B cell (primary cell): ENCODE measurements around the gene CRYBG3. TPM values are rescaled to one million over a fixed set of nuclear protein-coding genes. Genes with fewer than 3 reads are reported as not detected.

Experiments
- ATAC-seq: fragments of 200-7000 bp; cut with Tn5 transposase; one replicate; pipeline ENCODE4 v1.10.0; 2021; ENCODE audit warnings: low read depth, mild to moderate bottlenecking, moderate number of reproducible peaks, moderate library complexity
- CTCF ChIA-PET: fragments of 350-600 bp; sonication (Branson Sonifier 250); formaldehyde crosslinking; loops from one replicate; lab custom pipeline; 2021; ENCODE audit warnings: antibody characterized with exemption, inconsistent platforms; lab: Charles Lee
- POLR2A ChIA-PET: fragments of 350-600 bp; sonication (Branson Sonifier 250); formaldehyde crosslinking; loops from one replicate; lab custom pipeline; 2021; ENCODE audit warnings: antibody characterized with exemption; lab: Charles Lee
- DNase-seq: peaks from one replicate; pipeline ENCODE4 v3.0.0; 2013
- H2AFZ ChIP-seq: 2 replicates; pipeline ENCODE4 v1.6.1; 2012; ENCODE audit warnings: mild to moderate bottlenecking, low read depth, low read length; ENCODE audit not compliant: insufficient read depth, poor library complexity, severe bottlenecking
- H3K27ac ChIP-seq, 2 donors: 1 replicate in 1 of 2; 2 replicates in 1 of 2; pipeline ENCODE4 v1.5.1; 2012 to 2013; ENCODE audit warnings: low read length in 2 of 2, mild to moderate bottlenecking in 2 of 2, moderate library complexity in 1 of 2
- H3K27me3 ChIP-seq, 4 experiments: fragments of 200-600 bp in 1 of 4; sonication (generic) in 1 of 4; replicated peaks in 1 of 4; 1 replicate in 2 of 4; 2 replicates in 2 of 4; pipeline versions ENCODE4 v1.6.1 to v1.7.0; 2013 to 2016; ENCODE audit warnings: low read length in 3 of 4, mild to moderate bottlenecking in 2 of 4, mixed read lengths in 1 of 4, moderate library complexity in 1 of 4; ENCODE audit not compliant: insufficient read depth in 4 of 4, control insufficient read depth in 3 of 4; ENCODE audit errors: control extremely low read depth in 1 of 4
- H3K36me3 ChIP-seq, 2 experiments: replicated peaks in 1 of 2; 1 replicate in 1 of 2; 2 replicates in 1 of 2; pipeline versions ENCODE4 v1.6.1 to v1.7.1; 2013; ENCODE audit warnings: low read length in 1 of 2; ENCODE audit not compliant: insufficient read depth in 2 of 2, control insufficient read depth in 1 of 2; ENCODE audit errors: control extremely low read depth in 1 of 2, extremely low read depth in 1 of 2
- H3K4me1 ChIP-seq, 2 donors: fragments of 200-600 bp in 1 of 2; sonication (generic) in 1 of 2; 1 replicate in 1 of 2; 2 replicates in 1 of 2; pipeline versions ENCODE4 v1.5.1 to v1.6.1; 2013 to 2017; ENCODE audit warnings: low read length in 2 of 2; ENCODE audit not compliant: control insufficient read depth in 2 of 2, insufficient read depth in 2 of 2
- H3K4me2 ChIP-seq: replicated peaks from 2 replicates; pipeline ENCODE3; 2012; ENCODE audit warnings: mild to moderate bottlenecking, low read depth, low read length; ENCODE audit not compliant: poor library complexity, severe bottlenecking
- H3K4me3 ChIP-seq, 5 experiments: fragments of 200-600 bp in 1 of 5; sonication (generic) in 1 of 5; 1 replicate in 3 of 5; 2 replicates in 2 of 5; pipeline versions ENCODE4 v1.5.1 to v1.7.0; 2011 to 2016; ENCODE audit warnings: low read length in 4 of 5, mild to moderate bottlenecking in 4 of 5, low read depth in 2 of 5, control low read depth in 1 of 5, moderate library complexity in 1 of 5; ENCODE audit not compliant: insufficient read depth in 1 of 5; ENCODE audit errors: control extremely low read depth in 1 of 5, extremely low read depth in 1 of 5
- H3K79me2 ChIP-seq: fragments of 200-600 bp; sonication (generic); one replicate; pipeline ENCODE4 v1.6.0; 2016; ENCODE audit warnings: low read length; ENCODE audit not compliant: control insufficient read depth, insufficient read depth
- H3K9ac ChIP-seq: fragments of 200-600 bp; sonication (generic); 2 replicates; pipeline ENCODE4 v1.6.1; 2017; ENCODE audit warnings: mild to moderate bottlenecking, low read length, moderate library complexity
- H3K9me3 ChIP-seq, 3 donors: one replicate each; pipeline versions ENCODE4 v1.6.1 to v1.7.1; 2013; ENCODE audit warnings: low read length in 2 of 3; ENCODE audit not compliant: control insufficient read depth in 2 of 3, insufficient read depth in 1 of 3; ENCODE audit errors: control extremely low read depth in 1 of 3
- H4K20me1 ChIP-seq: 2 replicates; pipeline ENCODE4 v1.6.0; 2012; ENCODE audit warnings: mild to moderate bottlenecking, low read length; ENCODE audit not compliant: insufficient read depth, control insufficient read depth, poor library complexity, severe bottlenecking
- H3K27ac Mint-ChIP-seq: one replicate; pipeline ENCODE4 v1.8.0; 2021; ENCODE audit warnings: mixed read lengths
- H3K27me3 Mint-ChIP-seq: one replicate; pipeline ENCODE4 v1.8.0; 2021; ENCODE audit warnings: mixed read lengths
- H3K4me1 Mint-ChIP-seq: one replicate; pipeline ENCODE4 v1.8.0; 2021; ENCODE audit warnings: mixed read lengths
- H3K4me3 Mint-ChIP-seq: one replicate; pipeline ENCODE4 v1.8.0; 2021; ENCODE audit warnings: mixed read lengths
- H3K9me3 Mint-ChIP-seq: one replicate; pipeline ENCODE4 v1.8.0; 2022; ENCODE audit warnings: mixed read lengths; ENCODE audit not compliant: insufficient read depth
- EZH2 ChIP-seq: IDR thresholded peaks from 2 replicates; pipeline ENCODE4 v1.6.1; 2012; ENCODE audit warnings: borderline replicate concordance, low read depth, mild to moderate bottlenecking, moderate library complexity, low read length; ENCODE audit not compliant: insufficient read depth, poor library complexity, severe bottlenecking
- WGBS: methylation state at CpG from one replicate; pipeline ENCODE4 v1.1.5; 2013; ENCODE audit warnings: missing lambda C conversion rate; ENCODE audit not compliant: insufficient coverage; 5-methylcytosine and 5-hydroxymethylcytosine counted together
- intact Hi-C: fragments of 100-400 bp; cut with micrococcal nuclease; formaldehyde crosslinking; loops from one replicate; pipeline ENCODE4 v1.10.0; 2022
- polyA plus RNA-seq: library from polyadenylated mRNA; depleted of rRNA; stranded (reverse); fragments of >200 nt; gene quantifications from 2 replicates; pipeline ENCODE4 v1.2.3, GENCODE V29; 2012
- total RNA-seq, 2 donors: library from RNA; stranded (reverse); fragments of 120-200 nt in 1 of 2; gene quantifications; 1 replicate in 1 of 2; 2 replicates in 1 of 2; pipeline versions ENCODE4 v1.2.3 to v1.2.4, GENCODE V29; 2013 to 2022
- TF ChIP-seq, protein P1 (sequence below): fragments of 200-600 bp; IDR thresholded peaks from one replicate; pipeline ENCODE4 v1.8.0; 2022; ENCODE audit warnings: antibody characterized with exemption, mild to moderate bottlenecking

The CRYBG3 gene
- total and polyA plus RNA-seq, 2 donors (not counting 1 experiment from before 2014, with no cell fraction given): 2.2 to 3.0 TPM

DNA sequence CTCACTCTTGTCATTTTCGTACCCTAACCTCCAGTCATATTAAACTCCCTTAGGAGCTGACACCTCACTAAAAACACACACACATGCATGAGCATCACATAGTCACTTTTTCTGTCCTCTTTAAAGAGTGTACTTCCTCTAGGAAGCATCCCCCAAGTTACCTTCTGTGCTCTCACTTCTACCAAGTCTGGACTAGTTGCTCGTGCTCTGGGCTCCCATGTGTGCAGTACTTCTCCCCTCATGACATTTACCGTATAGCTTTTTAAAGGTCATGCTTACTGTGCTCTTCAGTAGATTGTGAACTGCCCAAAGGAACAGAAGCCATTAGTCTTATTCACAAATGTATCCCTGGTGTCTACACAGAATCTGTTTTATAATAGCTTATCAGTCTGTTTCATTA lies 42.0 kb downstream of the CRYBG3 start:
- H3K4me1 Mint-ChIP-seq: no peaks in the 10 kb centered on the region
- H3K4me3 Mint-ChIP-seq: no peak overlapping the region
- H3K27ac Mint-ChIP-seq: no peak overlapping the region
- Histone ChIP-seq H2AFZ (no peak overlapping the region), H4K20me1 (no peaks in the 10 kb centered on the region), H3K4me1 (no peaks in the 10 kb centered on the region), H3K4me2 (no peak overlapping the region), H3K79me2 (no peaks in the 10 kb centered on the region), H3K27me3 (no peaks in the 10 kb centered on the region), H3K4me3 (no peak overlapping the region), H3K9ac (no peak overlapping the region), H3K9me3 (no peaks in the 10 kb centered on the region), H3K36me3 (no peaks in the 10 kb centered on the region), H3K27ac (no peak overlapping the region)
- ChIA-PET POLR2A (no interaction called here), CTCF (no interaction called here)
- H3K9me3 Mint-ChIP-seq: no peaks in the 10 kb centered on the region
- no peak for ATAC-seq
- no peaks in the 10 kb centered on the region for H3K27me3 Mint-ChIP-seq
- TF ChIP-seq, protein P1, sequence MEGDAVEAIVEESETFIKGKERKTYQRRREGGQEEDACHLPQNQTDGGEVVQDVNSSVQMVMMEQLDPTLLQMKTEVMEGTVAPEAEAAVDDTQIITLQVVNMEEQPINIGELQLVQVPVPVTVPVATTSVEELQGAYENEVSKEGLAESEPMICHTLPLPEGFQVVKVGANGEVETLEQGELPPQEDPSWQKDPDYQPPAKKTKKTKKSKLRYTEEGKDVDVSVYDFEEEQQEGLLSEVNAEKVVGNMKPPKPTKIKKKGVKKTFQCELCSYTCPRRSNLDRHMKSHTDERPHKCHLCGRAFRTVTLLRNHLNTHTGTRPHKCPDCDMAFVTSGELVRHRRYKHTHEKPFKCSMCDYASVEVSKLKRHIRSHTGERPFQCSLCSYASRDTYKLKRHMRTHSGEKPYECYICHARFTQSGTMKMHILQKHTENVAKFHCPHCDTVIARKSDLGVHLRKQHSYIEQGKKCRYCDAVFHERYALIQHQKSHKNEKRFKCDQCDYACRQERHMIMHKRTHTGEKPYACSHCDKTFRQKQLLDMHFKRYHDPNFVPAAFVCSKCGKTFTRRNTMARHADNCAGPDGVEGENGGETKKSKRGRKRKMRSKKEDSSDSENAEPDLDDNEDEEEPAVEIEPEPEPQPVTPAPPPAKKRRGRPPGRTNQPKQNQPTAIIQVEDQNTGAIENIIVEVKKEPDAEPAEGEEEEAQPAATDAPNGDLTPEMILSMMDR: no peak
- no peak for TF ChIP-seq EZH2
- no peak for DNase-seq
- WGBS: 94% methylated on average over 3 of the region's 3 CpGs
- intact Hi-C loops: no loop called here

DNA sequence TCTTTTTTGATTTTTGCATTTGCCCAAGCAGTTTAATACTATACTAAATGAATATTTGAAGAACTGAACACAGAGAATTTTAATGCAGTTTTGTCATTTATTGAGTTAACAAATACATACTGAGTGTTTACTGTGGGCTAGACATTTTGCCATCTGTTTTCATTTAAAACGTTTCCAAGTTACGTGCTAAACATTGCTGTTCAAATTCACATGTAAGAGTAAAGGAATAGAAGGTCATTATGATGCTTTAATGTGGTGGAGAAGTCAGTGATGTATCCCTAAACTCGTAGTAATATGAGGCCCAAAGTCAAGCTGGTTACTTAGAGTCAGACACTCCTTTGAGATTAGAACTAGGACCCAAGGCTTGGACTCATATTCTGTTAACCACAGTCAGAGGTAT lies 49.4 kb downstream of the CRYBG3 start:
- H3K4me3 Mint-ChIP-seq: no peak overlapping the region
- Histone ChIP-seq H3K4me2 (no peak overlapping the region), H3K36me3 (no peaks in the 10 kb centered on the region), H3K79me2 (no peaks in the 10 kb centered on the region), H4K20me1 (no peaks in the 10 kb centered on the region), H3K9me3 (no peaks in the 10 kb centered on the region), H3K9ac (no peak overlapping the region), H3K4me3 (no peak overlapping the region), H3K27me3 (no peaks in the 10 kb centered on the region), H2AFZ (no peak overlapping the region), H3K4me1 (no peaks in the 10 kb centered on the region), H3K27ac (no peak overlapping the region)
- DNase-seq (no peak), ATAC-seq (no peak)
- TF ChIP-seq, protein P1: no peak
- no peak for TF ChIP-seq EZH2
- intact Hi-C loops: no loop called here
- H3K4me1 Mint-ChIP-seq: no peaks in the 10 kb centered on the region
- 89% methylated on average over 3 of the region's 3 CpGs for WGBS
- ChIA-PET CTCF (no interaction called here), POLR2A (no interaction called here)
- no peak overlapping the region for H3K27ac Mint-ChIP-seq
- no peaks in the 10 kb centered on the region for H3K9me3 Mint-ChIP-seq
- peaks cover 9% of the 10 kb centered on the region for H3K27me3 Mint-ChIP-seq
